Thymus (tissue), 11 donors: ENCODE measurements around the gene ABLIM2. TPM values are rescaled to one million over a fixed set of nuclear protein-coding genes. Genes with fewer than 3 reads are reported as not detected.

ENCODE experiments used
- DNase-seq, 9 donors: peaks; one replicate each; pipeline ENCODE4 v3.0.0-alpha.2; 2013; ENCODE audit warnings: low spot score in 9 of 9, low read depth in 6 of 9, missing footprints in 1 of 9
- H3K27ac ChIP-seq, 2 donors: one replicate each; pipeline ENCODE4 v1.5.1; 2013; ENCODE audit warnings: control low read depth in 1 of 2, low read depth in 1 of 2, low read length in 1 of 2, mild to moderate bottlenecking in 1 of 2, moderate library complexity in 1 of 2
- H3K27me3 ChIP-seq, 2 donors: one replicate each; pipeline ENCODE4 v1.5.1; 2013; ENCODE audit warnings: low read length in 1 of 2; ENCODE audit not compliant: control insufficient read depth in 2 of 2, insufficient read depth in 1 of 2
- H3K36me3 ChIP-seq, 2 donors: one replicate each; pipeline ENCODE4 v1.5.1; 2013; ENCODE audit warnings: low read length in 1 of 2, mild to moderate bottlenecking in 1 of 2, moderate library complexity in 1 of 2; ENCODE audit not compliant: control insufficient read depth in 2 of 2, insufficient read depth in 2 of 2
- H3K4me1 ChIP-seq, 2 donors: one replicate each; pipeline ENCODE4 v1.5.1; 2013; ENCODE audit warnings: low read length in 2 of 2; ENCODE audit not compliant: control insufficient read depth in 2 of 2, insufficient read depth in 2 of 2
- H3K4me3 ChIP-seq, 2 donors: one replicate each; pipeline ENCODE4 v1.5.1; 2013; ENCODE audit warnings: low read length in 2 of 2, control low read depth in 1 of 2, mild to moderate bottlenecking in 1 of 2
- H3K9me3 ChIP-seq, 2 donors: one replicate each; pipeline ENCODE4 v1.5.1; 2013; ENCODE audit warnings: low read length in 1 of 2, mild to moderate bottlenecking in 1 of 2; ENCODE audit not compliant: control insufficient read depth in 2 of 2, insufficient read depth in 1 of 2
- WGBS: extraction: QIAGEN DNeasy Blood & Tissue Kit; methylation state at CpG from one replicate; pipeline ENCODE4 v1.1.7; 2013; 5-methylcytosine and 5-hydroxymethylcytosine counted together
- polyA plus RNA-seq: library from polyadenylated mRNA; stranded (reverse); fragments of 200-250 nt; gene quantifications from one replicate; pipeline ENCODE4 v1.2.3, GENCODE V29; 2013
- total RNA-seq: library from RNA; stranded (reverse); fragments of 120-200 nt; gene quantifications from one replicate; pipeline ENCODE4 v1.2.4, GENCODE V29; 2013
- donor health status: healthy.

The ABLIM2 gene
- total and polyA plus RNA-seq, 2 donors, result 1.0 to 7.4 TPM

GRCh38 chr4:7968262-7968896, 190.2 kb downstream of the ABLIM2 start:
- peak overlapping the region in 1 of 2 donors; percentile 64 for H3K27ac ChIP-seq
- 49% methylated on average over 16 of the region's 16 CpGs for whole genome bisulfite sequencing
- no peak overlapping the region for H3K4me3 ChIP-seq
- H3K27me3 ChIP-seq, result peaks cover 0 to 3% of the 10 kb centered on the region in 2 donors
- no peak for DNase-seq
- H3K4me1 ChIP-seq, result peaks cover 0 to 39% of the 10 kb centered on the region in 2 donors
- no peaks in the 10 kb centered on the region for H3K36me3 ChIP-seq
- H3K9me3 ChIP-seq, result no peaks in the 10 kb centered on the region

GRCh38 chr4:7967501-7968261, 190.9 kb downstream of the ABLIM2 start:
- Histone ChIP-seq H3K9me3 (no peaks in the 10 kb centered on the region), H3K27me3 (peaks cover 0 to 3% of the 10 kb centered on the region in 2 donors), H3K4me1 (peaks cover 0 to 38% of the 10 kb centered on the region in 2 donors), H3K4me3 (no peak overlapping the region), H3K27ac (peak overlapping the region; percentile 3 to 64), H3K36me3 (no peaks in the 10 kb centered on the region)
- WGBS, result 61% methylated on average over 21 of the region's 21 CpGs
- DNase-seq, result peak in 1 of 9 donors; percentile 17

- Histone ChIP-seq H3K4me1 (peaks cover 0 to 38% of the 10 kb centered on the region in 2 donors), H3K27ac (no peak overlapping the region), H3K9me3 (no peaks in the 10 kb centered on the region)
Measured at GRCh38 chr4:7967063-7967440, 191.6 kb downstream of the ABLIM2 start.

GRCh38 chr4:7966281-7967062, 192.1 kb downstream of the ABLIM2 start:
- H3K27ac ChIP-seq, result no peak overlapping the region
- 88% methylated on average over 37 of the region's 37 CpGs for WGBS
- peaks cover 0 to 35% of the 10 kb centered on the region in 2 donors for H3K4me1 ChIP-seq

More at GRCh38 chr4:7967063-7967440, 191.6 kb downstream of the ABLIM2 start:
- Histone ChIP-seq H3K36me3 (no peaks in the 10 kb centered on the region), H3K4me3 (no peak overlapping the region), H3K27me3 (peaks cover 0 to 3% of the 10 kb centered on the region in 2 donors)
- DNase-seq, result no peak
- WGBS, result 77% methylated on average over 9 of the region's 9 CpGs

GRCh38 chr4:7964890-7965662, 193.5 kb downstream of the ABLIM2 start:
- H3K4me3 ChIP-seq, result no peak overlapping the region
- peak in 1 of 9 donors; percentile 42 for DNase-seq
- WGBS, result 65% methylated on average over 23 of the region's 23 CpGs
- no peaks in the 10 kb centered on the region for H3K36me3 ChIP-seq
- peaks cover 0 to 37% of the 10 kb centered on the region in 2 donors for H3K4me1 ChIP-seq
- no peaks in the 10 kb centered on the region for H3K9me3 ChIP-seq
- H3K27me3 ChIP-seq, result peaks cover 0 to 6% of the 10 kb centered on the region in 2 donors
- peak overlapping the region; percentile 71 to 80 for H3K27ac ChIP-seq

More at GRCh38 chr4:7966281-7967062, 192.1 kb downstream of the ABLIM2 start:
- Histone ChIP-seq H3K27me3 (peaks cover 0 to 3% of the 10 kb centered on the region in 2 donors), H3K36me3 (no peaks in the 10 kb centered on the region), H3K9me3 (no peaks in the 10 kb centered on the region), H3K4me3 (no peak overlapping the region)
- no peak for DNase-seq

GRCh38 chr4:7964459-7964858, 194.2 kb downstream of the ABLIM2 start:
- Histone ChIP-seq H3K9me3 (no peaks in the 10 kb centered on the region), H3K27me3 (peaks cover 0 to 9% of the 10 kb centered on the region in 2 donors), H3K4me1 (peaks cover 0 to 34% of the 10 kb centered on the region in 2 donors), H3K4me3 (no peak overlapping the region), H3K36me3 (no peaks in the 10 kb centered on the region), H3K27ac (peak overlapping the region; percentile 71 to 80)
- DNase-seq, result no peak
- 84% methylated on average over 5 of the region's 5 CpGs for WGBS

- peaks cover 0 to 12% of the 10 kb centered on the region in 2 donors for H3K27me3 ChIP-seq
- no peak for DNase-seq
- no peaks in the 10 kb centered on the region for H3K9me3 ChIP-seq
- H3K36me3 ChIP-seq, result no peaks in the 10 kb centered on the region
- H3K4me1 ChIP-seq, result peaks cover 0 to 34% of the 10 kb centered on the region in 2 donors
- H3K27ac ChIP-seq, result no peak overlapping the region
- 95% methylated on average over 12 of the region's 12 CpGs for WGBS
- no peak overlapping the region for H3K4me3 ChIP-seq
Measured at GRCh38 chr4:7963691-7964090, 194.9 kb downstream of the ABLIM2 start.

GRCh38 chr4:7962609-7963508, 195.8 kb downstream of the ABLIM2 start:
- WGBS, result 74% methylated on average over 17 of the region's 17 CpGs
- no peak for DNase-seq
- peaks cover 0 to 29% of the 10 kb centered on the region in 2 donors for H3K4me1 ChIP-seq
- H3K27me3 ChIP-seq, result peaks cover 0 to 12% of the 10 kb centered on the region in 2 donors
- no peaks in the 10 kb centered on the region for H3K9me3 ChIP-seq
- no peak overlapping the region for H3K4me3 ChIP-seq
- no peak overlapping the region for H3K27ac ChIP-seq
- no peaks in the 10 kb centered on the region for H3K36me3 ChIP-seq
